ENCODE results near the gene TAF6L.
"Not testable (repeated sequence)": the region's sequence is repeated elsewhere in the genome, so short reads cannot be mapped to it uniquely, and the experiment has no call there.

Gene TAF6L

DNA sequence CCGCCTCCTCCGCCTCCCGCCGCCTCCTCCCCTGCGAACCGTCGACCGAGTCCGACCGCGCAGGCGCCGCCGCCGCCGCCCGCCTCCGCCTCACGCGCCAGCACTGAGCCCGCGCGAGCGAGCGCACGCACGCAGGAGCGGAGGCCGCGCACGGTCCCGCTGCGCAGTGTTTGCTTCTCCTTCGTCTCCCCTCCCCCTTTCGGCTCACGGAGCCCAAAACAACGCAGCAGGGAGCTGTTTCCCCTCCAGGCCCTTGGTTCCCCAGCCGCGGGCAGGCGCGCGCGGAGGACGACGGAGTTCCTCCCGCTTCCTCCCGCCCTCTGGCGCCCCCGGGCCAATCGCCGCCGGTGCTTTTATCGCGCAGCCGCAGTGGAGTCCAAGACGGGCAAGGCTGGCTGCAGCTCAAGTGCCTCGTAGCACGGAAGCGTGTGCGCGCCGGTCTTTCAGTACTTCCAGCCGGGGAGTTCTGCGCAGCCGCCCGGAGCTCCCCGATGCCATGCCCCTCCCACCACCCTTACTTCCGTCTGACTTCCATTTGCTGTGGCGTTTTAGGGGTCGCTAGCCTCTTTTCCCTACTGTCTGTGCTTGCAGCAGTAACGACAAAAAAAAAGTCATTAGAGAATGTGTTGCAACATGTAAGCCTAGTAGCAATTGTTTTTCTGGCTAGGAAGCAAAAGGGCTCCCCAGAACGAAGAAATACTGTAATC is 43.9 kb upstream of the TAF6L start, which contains the start of gene HNRNPUL2:
Gene HNRNPUL2, minus strand, starts transcription at position 293 of the 707 bp plus-strand sequence. CDS start 301 bp downstream, outside the sequence.
- peak within 1 kb of the TSS; percentile 97 for H3K27ac ChIP-seq
- TF ChIP-seq CTCF (conservative IDR thresholded peaks at IDR 0.05) (no peak), ZFX (IDR thresholded peaks at IDR 0.05) (peak; percentile 61)

GRCh38 chr11:62727872-62728170 is 43.4 kb upstream of the TAF6L start:
- no peak for TF ChIP-seq ZFX (IDR thresholded peaks at IDR 0.05)
- TF ChIP-seq CTCF (conservative IDR thresholded peaks at IDR 0.05) = no peak
- H3K27ac ChIP-seq = peak overlapping the region; percentile 97

GRCh38 chr11:62728171-62728988 is 42.8 kb upstream of the TAF6L start, which contains the start of gene TTC9C:
Gene TTC9C (plus strand): TSS chr11:62728486. CDS start chr11:62728849, 363 bp downstream.
- peak within 1 kb of the TSS; percentile 97 for H3K27ac ChIP-seq
- TF ChIP-seq ZFX (IDR thresholded peaks at IDR 0.05) (no peak; the same call in 1 of the 2 replicates), CTCF (conservative IDR thresholded peaks at IDR 0.05) (no peak)

DNA sequence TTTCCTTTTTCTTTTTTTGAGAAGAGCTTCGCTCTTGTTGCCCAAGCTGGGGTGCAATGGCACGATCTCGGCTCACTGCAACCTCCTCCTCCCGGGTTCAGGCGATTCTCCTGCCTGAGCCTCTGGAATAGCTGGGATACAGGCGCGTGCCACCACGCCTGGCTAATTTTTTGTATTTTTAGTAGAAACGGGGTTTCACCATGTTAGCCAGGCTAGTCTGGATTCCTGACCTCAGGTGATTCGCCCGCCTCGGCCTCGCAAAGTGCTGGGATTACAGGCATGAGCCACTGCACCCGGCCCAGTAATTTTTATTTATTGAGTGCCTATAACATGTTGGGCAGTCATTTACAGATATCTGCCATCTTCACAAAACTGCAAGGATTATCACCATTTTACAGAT is 41.1 kb upstream of the TAF6L start:
- peak overlapping the region; percentile 97 for H3K27ac ChIP-seq

DNA sequence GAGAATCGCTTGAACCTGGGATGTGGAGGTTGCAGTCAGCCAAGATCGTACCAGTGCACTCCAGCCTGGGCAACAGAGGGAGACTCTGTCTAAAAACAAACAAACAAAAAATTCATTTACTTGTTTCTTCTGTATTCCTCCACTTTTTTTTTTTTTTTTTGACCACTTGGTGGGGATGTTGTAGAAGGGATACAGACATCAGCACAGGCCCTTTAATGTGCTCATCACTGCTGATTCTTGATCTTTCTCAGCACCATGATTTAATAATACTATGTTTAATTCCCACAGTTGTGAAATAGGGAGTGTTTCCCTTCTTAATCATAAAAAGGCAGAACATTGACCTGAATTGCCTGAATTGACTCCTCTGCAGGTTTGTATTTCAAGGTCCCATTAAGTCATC is 38.4 kb upstream of the TAF6L start:
- TF ChIP-seq ZFX (IDR thresholded peaks at IDR 0.05) (no peak), CTCF (conservative IDR thresholded peaks at IDR 0.05) (no peak)
- no peak overlapping the region for H3K27ac ChIP-seq

DNA sequence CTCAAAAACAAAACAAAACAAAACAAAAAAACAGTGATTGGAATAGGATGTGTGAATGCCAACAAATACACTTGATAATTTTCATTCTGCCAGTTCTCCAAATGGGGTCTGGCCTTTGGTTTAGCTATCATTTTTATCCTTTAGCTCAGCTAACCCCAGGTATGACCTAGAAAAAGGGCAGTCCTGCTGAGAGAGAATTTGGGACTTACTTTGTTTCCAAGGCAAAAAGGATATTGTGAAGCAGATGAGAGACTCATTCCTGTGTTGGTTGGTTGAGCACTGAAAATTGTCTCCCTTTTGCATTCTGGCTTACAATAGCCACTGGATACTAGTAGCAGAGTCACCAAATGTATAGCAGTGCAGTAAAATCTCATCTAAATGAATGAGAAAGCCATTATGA is 34.0 kb upstream of the TAF6L start:
- TF ChIP-seq CTCF (conservative IDR thresholded peaks at IDR 0.05) (no peak), ZFX (IDR thresholded peaks at IDR 0.05) (no peak)
- no peak overlapping the region for H3K27ac ChIP-seq

- TF ChIP-seq ZFX (IDR thresholded peaks at IDR 0.05) (no peak), CTCF (conservative IDR thresholded peaks at IDR 0.05) (no peak)
- H3K27ac ChIP-seq = no peak overlapping the region
These were observed 23.6 kb upstream of the TAF6L start for GRCh38 chr11:62747475-62748160.

- not testable (repeated sequence) for H3K27ac ChIP-seq
These were observed 21.3 kb upstream of the TAF6L start for GRCh38 chr11:62749931-62750330.

Measured in C4-2B (cell line).